Ascending aorta (tissue), 2 donors: ENCODE data around the gene MARCHF3. TPM values are rescaled to one million over a fixed set of nuclear protein-coding genes. Genes with fewer than 3 reads are reported as not detected.

Experiments
- DNase-seq, 2 donors: peaks; one replicate each; pipeline ENCODE4 v3.0.0-alpha.2; 2019; ENCODE audit warnings: low spot score in 2 of 2
- H3K27ac ChIP-seq, 2 donors: fragments of 200-600 bp; sonication (generic); one replicate each; pipeline ENCODE4 v1.5.1; 2016 to 2017; ENCODE audit warnings: mild to moderate bottlenecking in 1 of 2
- H3K27me3 ChIP-seq: fragments of 200-600 bp; sonication (generic); one replicate; pipeline ENCODE4 v1.5.1; 2017
- H3K36me3 ChIP-seq, 2 donors: fragments of 200-600 bp; sonication (generic); one replicate each; pipeline ENCODE4 v1.5.1; 2016
- H3K4me1 ChIP-seq, 2 donors: fragments of 200-600 bp; sonication (generic); one replicate each; pipeline ENCODE4 v1.5.1; 2016 to 2017; ENCODE audit warnings: mild to moderate bottlenecking in 1 of 2
- H3K4me3 ChIP-seq, 2 donors: fragments of 200-600 bp; sonication (generic); one replicate each; pipeline ENCODE4 v1.5.1; 2016 to 2017; ENCODE audit warnings: mild to moderate bottlenecking in 1 of 2
- H3K9me3 ChIP-seq, 2 donors: fragments of 200-600 bp; sonication (generic); one replicate each; pipeline ENCODE4 v1.5.1; 2016
- CTCF ChIP-seq, 3 experiments: fragments of 200-600 bp in 2 of 3; fragments of 450-650 bp in 1 of 3; sonication (generic) in 2 of 3; IDR thresholded peaks; one replicate each; pipeline ENCODE4 v1.5.1; 2016 to 2019; ENCODE audit warnings: antibody characterized with exemption in 3 of 3, mild to moderate bottlenecking in 1 of 3, moderate library complexity in 1 of 3
- intact Hi-C: fragments of 100-400 bp; cut with DNase I; formaldehyde crosslinking; loops from one replicate; pipeline ENCODE4 v1.15.1; 2023
- total RNA-seq: library from RNA; depleted of rRNA; stranded (reverse); fragments of >200 nt; gene quantifications from one replicate; pipeline ENCODE4 v1.1.0, GENCODE V29; 2016

Gene MARCHF3
- total RNA-seq, 1 donor from 2014 or later, result 22.6 TPM

- Histone ChIP-seq H3K27me3 (no peaks in the 10 kb centered on the region), H3K4me3 (no peak overlapping the region), H3K9me3 (no peaks in the 10 kb centered on the region), H3K27ac (no peak overlapping the region), H3K4me1 (peaks cover 0 to 4% of the 10 kb centered on the region in 2 donors), H3K36me3 (no peaks in the 10 kb centered on the region)
- no peak for DNase-seq
- no peak for TF ChIP-seq CTCF (IDR thresholded peaks at IDR 0.05)
- intact Hi-C loops, result no loop called here
Observed at GRCh38 chr5:126972062-126972895, 58.1 kb downstream of the MARCHF3 start.

GRCh38 chr5:126971455-126972031 lies 58.8 kb downstream of the MARCHF3 start:
- no peak overlapping the region for H3K4me3 ChIP-seq
- TF ChIP-seq CTCF (IDR thresholded peaks at IDR 0.05), result no peak
- no peaks in the 10 kb centered on the region for H3K27me3 ChIP-seq
- DNase-seq, result no peak
- no peak overlapping the region for H3K27ac ChIP-seq
- H3K4me1 ChIP-seq, result peaks cover 0 to 4% of the 10 kb centered on the region in 2 donors
- no peaks in the 10 kb centered on the region for H3K9me3 ChIP-seq
- intact Hi-C loops, result no loop called here
- no peaks in the 10 kb centered on the region for H3K36me3 ChIP-seq

- no peak for TF ChIP-seq CTCF (IDR thresholded peaks at IDR 0.05)
- Histone ChIP-seq H3K9me3 (no peaks in the 10 kb centered on the region), H3K4me1 (peaks cover 0 to 4% of the 10 kb centered on the region in 2 donors), H3K36me3 (no peaks in the 10 kb centered on the region), H3K27me3 (no peaks in the 10 kb centered on the region), H3K27ac (no peak overlapping the region), H3K4me3 (no peak overlapping the region)
- no peak for DNase-seq
- intact Hi-C loops, result no loop called here
Observed at GRCh38 chr5:126970517-126971017, 59.8 kb downstream of the MARCHF3 start.

GRCh38 chr5:126969548-126969947 lies 60.8 kb downstream of the MARCHF3 start:
- Histone ChIP-seq H3K4me3 (no peak overlapping the region), H3K4me1 (peaks cover 0 to 4% of the 10 kb centered on the region in 2 donors), H3K36me3 (no peaks in the 10 kb centered on the region), H3K9me3 (no peaks in the 10 kb centered on the region), H3K27ac (no peak overlapping the region), H3K27me3 (no peaks in the 10 kb centered on the region)
- no peak for DNase-seq
- intact Hi-C loops, result no loop called here
- TF ChIP-seq CTCF (IDR thresholded peaks at IDR 0.05), result no peak

GRCh38 chr5:126967808-126968466 lies 62.4 kb downstream of the MARCHF3 start:
- Histone ChIP-seq H3K36me3 (no peaks in the 10 kb centered on the region), H3K27me3 (no peaks in the 10 kb centered on the region), H3K4me3 (no peak overlapping the region), H3K4me1 (peaks cover 0 to 4% of the 10 kb centered on the region in 2 donors), H3K27ac (no peak overlapping the region), H3K9me3 (no peaks in the 10 kb centered on the region)
- no peak for DNase-seq
- no peak for TF ChIP-seq CTCF (IDR thresholded peaks at IDR 0.05)
- intact Hi-C loops, result no loop called here
